Myometrial cell (primary cell): Measurements from ENCODE around the gene RNF41. TPM values are rescaled to one million over a fixed set of nuclear protein-coding genes. Genes with fewer than 3 reads are reported as not detected.

ENCODE experiments used
- total RNA-seq: library from RNA; depleted of rRNA; stranded (reverse); fragments of >200 nt; gene quantifications from 2 replicates; pipeline ENCODE4 v1.2.3, GENCODE V29; 2015

RNF41 gene
- total RNA-seq: 102 and 109 TPM in 2 replicates

DNA sequence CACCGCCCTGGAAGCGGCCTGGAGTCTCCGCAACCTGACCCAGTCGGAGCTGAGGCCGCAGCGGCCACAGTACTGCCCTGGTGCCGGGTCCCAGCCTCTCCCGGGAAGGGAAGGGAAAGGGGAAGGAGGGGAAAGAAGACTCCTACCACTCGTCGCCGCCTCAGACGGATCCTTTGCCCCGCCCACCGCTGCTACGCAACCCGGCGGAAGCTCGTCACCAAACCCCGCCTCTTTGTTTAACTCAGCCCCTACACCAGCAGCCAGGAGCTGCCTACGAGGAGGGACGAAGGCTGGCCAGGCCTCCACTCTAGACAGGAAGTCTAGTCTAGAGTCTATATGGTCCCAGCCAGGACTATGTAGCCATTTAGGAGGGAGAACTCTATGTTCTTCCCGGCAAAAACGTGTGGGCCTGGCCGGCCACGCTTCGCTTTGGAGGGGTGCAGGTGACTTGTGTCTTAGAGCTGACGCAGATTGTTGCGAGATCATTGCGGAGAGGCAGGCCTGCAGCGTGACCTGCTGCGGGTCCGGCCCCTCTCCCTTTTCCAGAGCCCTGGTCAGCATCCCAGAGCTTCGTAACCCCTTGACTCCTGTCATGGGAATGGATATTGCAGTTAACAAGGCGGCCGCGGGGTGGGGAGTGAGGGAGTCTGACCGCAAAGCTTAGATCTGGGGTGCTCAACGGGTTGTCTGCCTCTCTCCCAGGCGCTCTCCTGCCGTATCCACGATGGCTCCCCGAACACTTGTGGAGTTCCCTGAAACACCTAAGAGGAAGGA lies at the start of gene RNF41:
RNF41 (minus strand) TSS at position 166 of the 774 bp plus-strand sequence. CDS start 7,875 bp downstream, outside the sequence.

DNA sequence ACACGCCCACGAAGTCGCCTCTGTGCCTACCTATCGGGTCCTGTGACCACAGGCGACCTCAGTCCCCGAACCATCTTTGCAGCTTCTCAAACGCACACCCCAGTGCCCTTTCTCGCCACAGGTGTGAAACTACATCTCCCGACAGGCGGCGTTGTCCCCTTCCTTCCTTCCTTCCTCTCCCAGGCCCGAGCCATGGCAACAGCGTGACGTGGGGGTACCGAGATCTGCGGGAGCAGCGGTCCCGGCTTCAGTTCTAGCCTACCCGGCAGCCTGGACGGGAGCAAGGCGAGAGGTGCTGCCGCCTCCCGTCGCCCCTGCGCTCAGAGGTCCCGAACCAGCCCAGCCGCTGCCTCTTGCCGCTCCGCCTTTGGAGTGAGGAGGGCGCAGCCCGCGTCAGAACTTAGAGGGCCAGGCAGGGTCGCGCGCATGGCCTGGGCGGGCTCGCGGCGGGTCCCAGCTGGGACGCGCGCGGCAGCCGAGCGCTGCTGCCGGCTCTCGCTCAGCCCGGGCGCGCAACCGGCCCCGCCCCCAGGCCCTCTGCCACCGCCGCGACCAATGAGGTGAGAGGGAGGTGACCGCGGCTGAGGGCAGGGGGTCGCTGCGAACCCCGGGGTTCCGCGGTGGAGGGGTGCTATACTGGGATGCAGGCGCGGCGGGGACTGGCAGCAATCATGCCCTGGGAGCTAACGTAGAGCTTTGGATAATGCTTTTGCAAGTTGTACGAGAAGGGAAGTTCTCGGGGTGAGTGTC lies 45.1 kb upstream of the RNF41 start, which contains the start of gene COQ10A:
COQ10A (plus strand) TSS at position 250 of the 750 bp plus-strand sequence; CDS start at position 427, 177 bp downstream.

DNA sequence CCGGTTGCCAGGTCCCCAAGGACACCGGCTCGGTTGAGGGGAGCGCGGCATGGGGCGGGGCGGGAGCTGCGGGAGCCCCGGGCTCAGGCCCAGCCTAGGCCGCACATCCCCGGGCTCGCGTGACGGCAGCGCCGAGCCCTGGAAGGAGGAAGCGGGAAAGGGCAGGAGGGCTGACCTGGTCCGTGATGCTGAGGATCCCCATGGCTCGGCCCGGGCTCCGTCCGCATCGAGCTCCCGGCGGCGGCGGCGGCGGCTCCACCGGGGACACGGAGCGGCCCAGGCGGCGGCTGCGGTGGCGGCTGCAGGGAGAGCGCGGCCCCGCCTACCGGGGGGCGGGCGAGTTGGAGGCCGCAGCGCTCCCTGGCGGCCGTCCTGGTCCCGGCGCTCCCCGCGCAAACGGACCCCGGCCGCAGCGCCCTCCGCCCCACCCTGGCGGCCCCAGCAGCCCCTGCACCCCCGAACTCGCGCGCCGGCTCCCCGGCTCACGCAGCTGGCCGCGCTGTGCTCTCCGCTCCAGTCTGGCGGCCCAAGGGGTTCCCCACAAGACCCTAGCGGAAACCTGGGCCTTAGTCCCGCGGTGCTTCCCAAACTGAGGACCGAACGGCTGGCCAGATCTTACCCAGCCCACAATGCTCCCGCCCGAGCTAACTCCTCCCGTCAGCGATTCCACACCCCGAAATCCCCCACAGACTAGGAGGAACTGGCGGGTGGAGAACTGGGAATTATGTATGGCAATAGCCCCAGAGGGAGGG lies 36.5 kb upstream of the RNF41 start, which contains the start of gene ANKRD52:
ANKRD52 (minus strand) TSS at position 317 of the 752 bp plus-strand sequence; CDS start at position 202, 115 bp downstream.

DNA sequence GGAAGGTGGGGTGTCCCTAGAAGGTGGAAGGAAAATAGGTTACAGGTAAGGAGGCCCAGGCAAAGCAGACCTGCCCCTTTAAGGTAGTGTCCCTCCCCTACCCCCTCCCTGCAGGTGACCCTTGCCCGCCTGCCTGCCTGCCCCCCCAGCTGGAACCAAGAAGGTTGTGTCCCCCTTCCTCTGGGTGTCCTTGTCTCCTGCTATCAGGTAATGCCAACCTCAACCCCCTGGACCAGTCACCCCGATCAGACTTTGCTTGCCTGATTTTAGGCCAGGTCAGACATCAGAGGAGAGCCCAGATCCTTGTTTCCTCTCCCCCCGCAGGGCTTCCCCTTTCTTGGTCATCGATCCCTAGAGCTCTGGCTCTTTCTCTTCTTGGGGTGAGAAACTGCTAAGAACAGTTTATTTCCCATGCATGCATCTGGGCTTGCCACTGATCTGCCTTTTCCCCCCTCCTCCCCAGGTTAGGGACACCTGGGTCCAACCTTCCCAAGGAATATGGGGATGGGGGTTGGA lies 8.3 kb upstream of the RNF41 start, which contains the start of gene SLC39A5:
SLC39A5 (plus strand) TSS at position 136 of the 516 bp plus-strand sequence. CDS start 1,224 bp downstream, outside the sequence.

DNA sequence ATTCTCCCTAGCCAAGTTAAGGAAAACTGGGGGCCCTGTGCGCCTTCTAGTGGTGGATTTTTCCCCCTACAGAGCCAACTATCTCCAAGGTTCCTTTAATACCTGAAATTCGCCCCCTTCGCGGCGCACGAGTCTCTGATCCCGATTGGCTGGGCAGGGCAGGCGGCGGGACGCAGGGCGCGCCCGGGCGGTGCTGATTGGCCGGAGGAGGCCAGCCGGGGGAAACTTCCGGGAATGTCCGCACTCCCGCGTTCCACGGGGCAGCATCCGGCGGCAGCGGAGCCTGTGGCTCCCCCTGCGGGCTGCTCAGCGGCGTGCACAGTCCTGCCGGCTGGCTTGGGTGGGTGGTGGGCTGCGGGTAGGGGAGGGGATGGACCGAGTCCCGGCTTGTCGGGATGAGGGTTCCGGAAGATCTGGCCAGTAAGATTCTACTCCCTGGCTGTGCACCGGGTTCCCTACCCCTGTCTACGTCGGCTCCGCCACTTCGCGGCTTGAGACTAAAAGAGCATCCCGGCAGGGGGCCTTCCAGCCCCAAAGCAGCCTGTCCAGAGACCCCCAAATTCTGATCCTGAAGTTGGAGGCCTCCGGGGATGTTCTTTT lies 2.5 kb upstream of the RNF41 start, which contains the start of gene NABP2:
NABP2 (plus strand) TSS at position 241 of the 600 bp plus-strand sequence. CDS start 515 bp downstream, outside the sequence.

DNA sequence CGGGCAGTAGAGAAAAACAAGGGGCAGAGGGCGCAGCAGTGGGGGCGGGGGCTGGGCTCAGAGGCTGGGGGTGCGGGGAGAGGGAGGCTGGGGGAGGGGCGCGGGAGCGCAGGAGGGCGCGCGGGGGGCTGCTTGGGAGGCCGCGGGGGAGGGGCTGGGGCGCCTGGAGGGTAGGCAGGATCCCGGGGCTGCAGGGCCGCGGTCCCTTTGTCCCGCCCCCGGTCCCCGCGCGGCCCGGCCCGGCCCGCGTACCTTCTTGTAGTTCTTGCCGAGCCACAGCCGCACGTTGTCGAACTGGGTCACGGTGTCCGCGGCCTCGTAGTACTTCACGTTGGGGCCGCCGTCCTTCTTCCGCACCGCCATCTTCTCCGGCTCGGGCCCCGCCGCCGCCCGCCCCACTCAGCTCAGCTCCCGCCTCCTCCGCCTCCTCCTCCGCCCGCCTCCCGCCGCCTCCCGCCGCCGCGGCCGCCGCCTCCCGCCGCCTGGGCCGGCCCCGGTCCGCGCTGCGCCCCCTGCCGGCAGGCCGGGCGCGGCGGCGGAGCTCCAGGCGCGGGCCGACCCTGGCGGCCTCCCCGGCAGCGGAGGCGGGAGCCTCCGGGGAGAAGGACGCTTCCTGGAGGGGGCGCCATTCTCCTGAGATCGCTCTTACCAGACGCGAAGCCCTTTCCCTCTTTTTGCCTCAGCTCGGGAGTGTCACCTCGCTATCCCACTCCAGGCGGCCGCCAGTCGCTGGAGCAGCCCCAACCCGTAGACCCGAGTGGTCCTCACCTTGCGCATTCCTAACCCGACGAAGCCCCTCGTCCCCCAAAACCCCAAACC lies 32.4 kb downstream of the RNF41 start, which contains the start of gene SMARCC2:
SMARCC2 (minus strand) TSS at position 385 of the 819 bp plus-strand sequence; CDS start at position 363, 22 bp downstream.

DNA sequence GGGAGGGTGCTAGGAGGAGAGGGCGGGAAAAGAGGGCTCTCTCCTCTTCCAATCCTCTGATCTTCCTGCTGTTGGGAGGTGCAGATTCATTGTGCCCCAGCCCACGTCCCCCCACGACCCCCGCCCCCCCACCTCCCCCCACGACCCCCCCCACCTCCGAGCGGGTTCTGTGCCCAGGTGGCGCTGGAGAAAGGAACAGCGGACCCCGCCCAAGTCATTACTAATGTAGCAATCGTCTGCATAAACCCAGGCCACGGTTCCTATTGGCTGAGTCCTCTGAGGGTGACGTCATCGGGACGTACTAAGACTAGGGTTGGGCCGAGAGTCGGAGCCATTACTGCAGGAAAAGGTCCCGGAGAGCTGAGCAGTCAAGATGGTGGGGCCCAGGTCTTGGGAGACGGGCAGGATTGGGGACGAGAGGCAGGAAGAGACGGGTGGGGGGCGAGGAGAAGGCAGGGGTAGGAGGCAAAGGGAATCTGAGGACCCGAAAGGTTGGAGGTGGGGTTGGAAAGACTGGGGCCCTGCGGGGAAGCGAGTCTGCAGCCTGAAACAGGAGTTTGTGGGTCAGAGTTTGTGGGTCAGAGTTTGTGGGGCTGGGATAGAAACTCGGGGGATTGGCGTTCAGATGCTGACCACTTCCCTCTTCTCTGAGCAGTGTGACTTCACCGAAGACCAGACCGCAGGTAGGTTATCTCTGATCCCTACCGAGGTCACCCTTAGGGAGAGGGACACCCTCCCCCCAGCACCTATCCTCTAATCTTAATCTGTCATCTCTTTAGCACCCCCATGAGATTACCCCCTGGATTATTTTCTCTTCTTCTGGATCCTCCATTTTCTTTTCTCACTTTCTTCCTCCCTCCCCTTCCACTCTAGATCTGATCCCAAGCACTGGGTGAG lies 63.4 kb downstream of the RNF41 start, which contains the start of gene MYL6:
MYL6 (plus strand) TSS at position 331 of the 897 bp plus-strand sequence; CDS start at position 374, 43 bp downstream.

Other genes starting within 250 kb of the RNF41 start
- 58.8 and 63.6 TPM in 2 replicates for gene RAB5B, start 247.8 kb downstream of the RNF41 start, total RNA-seq
- gene SUOX, start 224.6 kb downstream of the RNF41 start, total RNA-seq: 21.8 and 43.0 TPM in 2 replicates
- gene IKZF4, start 200.9 kb downstream of the RNF41 start, total RNA-seq: 0.89 and 2.6 TPM in 2 replicates
- gene RPS26, start 180.0 kb downstream of the RNF41 start, total RNA-seq: 1,394 and 2,798 TPM in 2 replicates
- gene ERBB3, start 141.8 kb downstream of the RNF41 start, total RNA-seq: 0.35 TPM in 1 of 2 replicates, not detected in the other
- 199 and 215 TPM in 2 replicates for gene PA2G4, start 117.4 kb downstream of the RNF41 start, total RNA-seq
- 2,864 and 3,592 TPM in 2 replicates for gene RPL41, start 105.3 kb downstream of the RNF41 start, total RNA-seq
- gene ZC3H10, start 103.7 kb downstream of the RNF41 start, total RNA-seq: 2.6 and 4.8 TPM in 2 replicates
- 240 and 325 TPM in 2 replicates for gene ESYT1, start 93.7 kb downstream of the RNF41 start, total RNA-seq
- 92.5 and 126 TPM in 2 replicates for gene MYL6B, start 69.3 kb downstream of the RNF41 start, total RNA-seq
- gene MYL6, start 63.6 kb downstream of the RNF41 start, total RNA-seq: 2,877 and 3,219 TPM in 2 replicates
- gene SMARCC2, start 32.4 kb downstream of the RNF41 start, total RNA-seq: 30.7 and 32.3 TPM in 2 replicates
- gene NABP2, start 2.4 kb upstream of the RNF41 start, total RNA-seq: 60.1 and 75.0 TPM in 2 replicates
- gene SLC39A5, start 8.1 kb upstream of the RNF41 start, total RNA-seq: not detected in 2 replicates
- gene ANKRD52, start 36.5 kb upstream of the RNF41 start, total RNA-seq: 9.2 and 12.4 TPM in 2 replicates
- gene COQ10A, start 45.0 kb upstream of the RNF41 start, total RNA-seq: 7.4 and 13.5 TPM in 2 replicates
- gene CS, start 78.4 kb upstream of the RNF41 start, total RNA-seq: 141 and 149 TPM in 2 replicates
- gene CNPY2, start 94.1 kb upstream of the RNF41 start, total RNA-seq: 110 and 166 TPM in 2 replicates
- gene PAN2, start 112.1 kb upstream of the RNF41 start, total RNA-seq: 13.3 and 13.8 TPM in 2 replicates
- gene IL23A, start 117.0 kb upstream of the RNF41 start, total RNA-seq: not detected in 2 replicates
- 135 and 143 TPM in 2 replicates for gene STAT2, start 138.2 kb upstream of the RNF41 start, total RNA-seq
- gene APOF, start 140.9 kb upstream of the RNF41 start, total RNA-seq: not detected in 2 replicates
- 13.3 and 19.7 TPM in 2 replicates for gene TIMELESS, start 227.5 kb upstream of the RNF41 start, total RNA-seq
- not detected in 2 replicates for gene MIP, start 232.7 kb upstream of the RNF41 start, total RNA-seq
- gene SPRYD4, start 246.7 kb upstream of the RNF41 start, total RNA-seq: 1.4 and 1.8 TPM in 2 replicates